T follicular helper cell (primary cell): ENCODE measurements around the gene STXBP1.
"Not testable (repeated sequence)": the region's sequence is repeated elsewhere in the genome, so short reads cannot be mapped to it uniquely, and the experiment has no call there.

Experiments used
- DNase-seq: peaks from one replicate; pipeline ENCODE4 v3.0.0-alpha.2; 2020; ENCODE audit warnings: low read depth
- total RNA-seq, 2 experiments: gene quantifications; one replicate each; lab custom pipeline; 2026; lab: John Stamatoyannopoulos, UW

Gene STXBP1
- 2.5 to 5.2 reads per million in 2 experiments for total RNA-seq

DNA sequence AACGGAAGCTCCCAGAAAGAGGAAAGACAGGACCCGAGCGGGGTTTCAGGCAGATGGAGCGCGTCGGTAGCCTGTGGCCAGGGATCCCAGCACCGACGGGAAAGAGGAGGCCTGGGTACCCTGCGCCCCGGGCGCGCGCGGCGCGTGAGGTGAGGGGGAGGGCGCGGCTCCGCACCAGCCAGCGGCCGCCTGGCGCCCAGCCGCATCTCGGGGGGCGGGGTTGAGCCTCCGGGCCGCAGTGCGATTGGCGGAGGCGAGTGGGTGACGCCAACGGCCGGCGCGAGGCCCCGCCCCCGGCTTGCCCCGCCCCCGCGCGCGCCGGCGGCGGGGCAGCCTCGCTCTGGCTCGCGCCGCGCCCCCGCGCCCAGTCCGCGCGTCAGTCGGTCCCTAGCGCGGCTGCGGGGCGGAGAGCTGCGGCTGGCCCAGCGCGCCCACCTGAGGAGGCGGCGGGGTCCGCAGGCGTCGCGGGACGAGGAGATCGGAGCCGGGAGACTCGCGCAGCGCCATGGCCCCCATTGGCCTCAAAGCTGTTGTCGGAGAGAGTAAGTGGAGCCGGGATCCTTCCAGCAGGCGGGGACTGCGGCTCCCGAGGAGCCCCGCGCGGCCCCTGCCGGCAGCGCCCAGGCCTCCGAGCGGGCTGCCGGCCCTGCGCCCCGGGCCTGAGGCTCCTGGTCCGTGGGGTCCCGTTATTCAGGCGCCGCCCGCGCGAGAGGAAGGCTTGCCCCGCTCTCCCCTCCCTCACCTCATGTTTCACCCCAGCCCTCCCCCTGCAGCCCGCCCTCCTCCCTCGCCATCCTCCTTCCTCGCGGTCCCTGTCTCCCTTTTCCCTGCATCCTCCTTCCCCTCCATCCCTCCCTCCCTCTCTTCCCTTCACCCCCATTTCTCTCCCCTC, at the start of gene STXBP1:
TSS of gene STXBP1 (plus strand) at position 379 of the 892 bp plus-strand sequence. CDS start at position 506, 127 bp downstream.
- peak; percentile 78 for DNase-seq

DNA sequence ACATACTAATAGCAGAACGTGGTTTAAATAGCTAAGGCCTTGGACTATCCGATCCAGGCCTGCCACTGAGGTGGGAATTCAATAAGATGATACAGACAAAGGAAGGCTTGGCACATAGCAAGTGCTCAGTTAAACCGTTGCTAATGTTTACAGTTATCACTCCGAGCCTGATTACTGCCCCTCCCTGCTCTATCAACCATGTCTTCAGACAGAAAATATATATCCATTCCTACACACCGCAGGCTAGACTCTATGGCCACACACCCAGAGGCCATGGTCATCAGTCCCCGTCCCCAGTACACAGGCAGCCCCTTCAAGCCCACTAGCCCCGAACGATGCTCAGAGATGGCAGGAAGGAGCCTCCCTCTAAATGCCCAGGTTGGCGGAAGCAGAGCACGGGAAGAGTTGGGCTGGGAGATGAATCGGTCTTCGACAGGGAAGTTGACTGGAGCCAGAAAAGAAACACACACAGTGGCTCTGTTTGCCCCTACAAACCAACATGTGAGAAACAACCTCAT, 49.7 kb upstream of the STXBP1 start:
- DNase-seq: no peak

DNA sequence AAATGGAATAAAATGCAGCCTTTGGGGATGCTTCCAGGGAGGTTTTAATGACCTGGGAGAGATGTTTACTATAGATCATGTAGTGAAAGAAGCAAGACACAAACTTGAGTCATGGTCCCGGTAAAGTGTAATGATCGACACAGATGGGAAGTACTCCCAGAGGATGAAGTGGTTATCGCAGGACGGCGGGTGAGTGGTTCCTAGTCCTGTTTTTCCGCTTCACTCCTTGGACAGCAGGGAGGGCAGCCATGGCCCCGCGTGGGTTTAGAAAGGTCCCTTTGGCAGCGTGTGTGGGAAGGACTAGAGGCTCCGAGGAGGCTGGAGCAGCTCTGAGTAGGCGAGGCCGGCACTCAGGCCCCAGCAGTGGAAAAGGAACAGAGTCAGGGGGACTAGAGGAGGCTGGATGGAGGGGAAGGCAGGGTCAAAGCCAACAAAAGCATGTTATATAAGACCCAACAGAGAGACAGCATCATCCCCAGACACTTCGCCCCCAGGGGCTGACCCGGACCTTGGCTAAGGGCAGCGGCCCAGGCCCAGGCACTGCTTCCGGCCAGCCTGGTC, 49.2 kb upstream of the STXBP1 start:
- no peak for DNase-seq

DNA sequence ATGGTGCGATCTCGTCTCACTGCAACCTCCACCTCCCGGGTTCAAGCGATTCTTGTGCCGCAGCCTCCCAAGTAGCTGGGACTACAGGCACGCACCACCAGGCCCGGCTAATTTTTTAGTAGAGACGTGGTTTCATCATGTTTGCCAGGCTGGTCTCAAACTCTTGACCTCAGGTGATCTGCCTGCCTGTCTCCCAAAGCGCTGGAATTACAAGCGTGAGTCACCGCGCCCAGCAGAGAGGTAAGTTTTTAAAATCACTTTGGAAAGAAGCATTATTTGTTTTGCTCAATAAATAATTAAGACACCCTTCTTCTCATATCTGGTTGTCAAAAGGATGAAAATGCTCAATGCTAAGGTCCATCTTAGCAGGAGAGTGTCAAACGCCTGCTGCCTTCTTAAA, 48.5 kb upstream of the STXBP1 start:
- DNase-seq: no peak

DNA sequence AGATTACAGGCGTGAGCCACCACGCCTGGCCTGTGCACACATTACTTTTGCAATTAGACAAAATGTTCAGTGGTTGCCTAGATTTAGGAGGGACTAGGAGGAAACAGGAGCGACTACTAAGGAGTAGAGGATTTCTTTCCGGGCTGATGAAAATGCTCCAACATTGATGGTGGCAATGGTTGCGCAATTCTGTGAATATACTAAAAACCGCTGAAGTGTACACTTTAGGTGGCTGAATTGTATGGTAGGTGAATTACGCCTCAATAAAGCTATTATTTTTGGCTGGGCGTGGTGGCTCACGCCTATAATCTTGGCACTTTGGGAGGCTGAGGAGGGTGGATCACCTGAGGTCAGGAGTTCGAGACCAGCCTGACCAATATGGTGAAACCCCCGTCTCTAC, 46.8 kb upstream of the STXBP1 start:
- DNase-seq: no peak

DNA sequence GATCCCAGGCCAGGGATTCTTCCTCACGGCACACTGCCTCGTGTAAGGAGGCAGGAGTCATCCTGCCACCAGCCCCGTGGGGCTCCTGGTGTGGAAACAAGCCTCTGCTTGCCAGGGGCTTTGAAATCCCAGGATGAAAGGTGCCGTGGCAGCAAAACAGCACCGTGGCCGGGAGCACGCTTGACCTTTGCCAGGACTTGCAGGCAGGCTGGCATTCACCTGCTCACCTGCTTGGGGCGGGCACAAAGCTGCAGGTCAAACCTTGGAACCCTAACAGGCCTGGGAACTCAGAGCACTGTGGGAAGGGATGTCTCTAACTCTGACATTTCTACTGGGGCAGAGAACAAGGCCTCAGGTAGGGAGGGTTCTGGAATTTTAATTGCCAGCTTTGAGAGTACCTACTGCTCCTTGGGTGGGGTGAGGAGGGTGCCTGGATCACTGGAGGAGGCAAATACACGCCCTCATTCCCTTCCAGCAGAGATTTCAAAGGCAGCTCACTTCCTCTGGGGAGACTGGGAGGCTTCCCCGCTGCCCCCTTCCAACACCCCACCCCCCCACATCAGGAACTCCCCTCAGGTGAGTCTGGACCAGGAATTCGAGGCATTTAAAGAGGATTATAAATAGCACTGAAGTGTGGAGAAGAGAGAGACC, 45.6 kb upstream of the STXBP1 start:
- DNase-seq: no peak

DNA sequence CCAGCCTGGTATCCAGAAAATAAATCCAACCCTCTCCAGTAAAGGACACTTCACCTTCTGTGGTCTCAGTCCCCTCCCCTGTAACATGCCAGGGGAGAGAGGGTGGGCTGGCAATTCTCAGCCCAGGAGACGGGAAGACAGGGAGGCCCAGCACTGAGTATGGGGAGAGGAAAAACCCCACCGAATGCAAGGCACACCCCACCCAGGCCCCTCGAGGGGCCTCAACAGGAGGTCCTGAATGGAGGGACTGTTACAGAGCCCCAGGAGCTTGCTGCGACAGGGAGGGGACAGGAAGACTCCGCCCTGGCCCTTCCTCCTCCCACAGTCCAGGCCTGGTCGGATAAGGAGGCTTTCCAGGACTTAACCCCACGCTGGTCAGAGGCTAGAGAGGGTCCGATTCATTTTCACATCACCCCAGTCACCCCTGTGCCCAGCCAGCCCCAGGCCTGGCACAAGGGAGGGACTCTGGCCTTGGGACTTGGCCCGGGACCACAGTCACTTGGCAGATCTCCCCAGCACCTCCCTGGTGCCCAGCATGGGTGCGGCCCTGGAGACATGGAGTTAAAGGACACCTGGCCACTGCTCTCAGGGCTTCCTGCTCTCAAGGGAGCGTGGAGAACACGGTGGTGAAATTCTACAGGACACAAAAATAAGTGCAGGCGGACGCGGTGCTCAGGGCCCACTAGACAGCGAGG, 44.9 kb upstream of the STXBP1 start:
- no peak for DNase-seq

DNA sequence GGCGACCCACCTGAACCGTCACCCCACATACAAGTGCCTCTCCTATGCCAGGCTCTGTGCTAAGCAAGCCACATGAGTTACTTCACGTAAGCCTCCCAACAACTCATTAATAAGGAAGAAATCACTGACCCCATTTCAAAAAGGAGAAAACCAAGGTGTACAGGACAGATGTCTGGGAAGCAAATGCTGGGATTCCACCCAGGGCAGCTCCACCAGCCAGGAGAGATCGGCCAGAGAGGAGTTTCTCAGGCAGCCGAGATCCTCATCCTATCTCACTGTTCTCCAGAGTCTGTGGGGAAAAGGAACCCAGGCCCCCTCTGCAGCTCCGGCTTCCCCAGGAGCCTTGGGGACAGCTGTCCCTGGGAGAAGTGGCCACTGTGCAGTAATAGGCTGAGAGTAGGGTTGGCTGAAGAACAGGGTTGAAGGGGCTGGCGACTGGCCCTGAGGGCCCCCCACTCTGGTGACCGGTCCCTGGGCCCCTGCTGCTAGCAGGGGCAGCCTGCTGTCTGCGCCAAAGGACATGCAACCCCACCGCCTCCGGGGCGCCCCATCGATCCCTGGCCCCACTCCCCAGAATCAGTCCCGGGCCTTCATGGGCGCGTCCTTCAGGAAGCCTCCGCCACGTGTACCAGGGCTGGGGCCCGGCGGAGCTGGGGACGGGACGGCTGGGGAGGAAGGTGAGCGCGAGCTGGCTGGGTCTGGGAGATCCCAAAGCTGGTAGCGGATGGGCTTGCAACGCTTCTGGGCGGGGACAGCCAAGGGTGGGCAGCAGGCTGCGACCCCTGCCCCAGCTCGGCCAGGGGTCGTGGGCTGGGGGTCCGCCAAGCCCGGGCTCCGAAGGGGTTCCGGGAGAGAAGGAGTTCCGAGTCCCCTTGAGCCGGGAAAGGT, 44.1 kb upstream of the STXBP1 start:
- DNase-seq: no peak

DNA sequence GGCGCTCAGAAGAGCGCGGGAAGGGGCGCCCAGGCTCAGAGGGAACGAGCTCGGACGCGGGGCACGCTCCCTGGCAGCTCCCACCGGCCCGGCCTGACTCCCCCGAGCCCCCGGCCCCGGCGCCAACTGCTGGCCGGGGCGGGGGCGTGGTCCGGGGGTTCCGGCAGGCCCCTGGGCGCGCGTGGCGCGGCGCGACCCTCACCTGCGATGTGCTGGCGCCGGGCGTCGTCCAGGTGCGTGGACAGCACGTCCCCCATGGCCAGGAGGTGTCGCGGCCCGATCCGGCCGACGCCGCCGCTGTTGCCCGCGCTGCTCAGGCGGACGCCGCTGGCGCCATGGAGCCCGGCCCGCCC, 43.5 kb upstream of the STXBP1 start:
- no peak for DNase-seq

DNA sequence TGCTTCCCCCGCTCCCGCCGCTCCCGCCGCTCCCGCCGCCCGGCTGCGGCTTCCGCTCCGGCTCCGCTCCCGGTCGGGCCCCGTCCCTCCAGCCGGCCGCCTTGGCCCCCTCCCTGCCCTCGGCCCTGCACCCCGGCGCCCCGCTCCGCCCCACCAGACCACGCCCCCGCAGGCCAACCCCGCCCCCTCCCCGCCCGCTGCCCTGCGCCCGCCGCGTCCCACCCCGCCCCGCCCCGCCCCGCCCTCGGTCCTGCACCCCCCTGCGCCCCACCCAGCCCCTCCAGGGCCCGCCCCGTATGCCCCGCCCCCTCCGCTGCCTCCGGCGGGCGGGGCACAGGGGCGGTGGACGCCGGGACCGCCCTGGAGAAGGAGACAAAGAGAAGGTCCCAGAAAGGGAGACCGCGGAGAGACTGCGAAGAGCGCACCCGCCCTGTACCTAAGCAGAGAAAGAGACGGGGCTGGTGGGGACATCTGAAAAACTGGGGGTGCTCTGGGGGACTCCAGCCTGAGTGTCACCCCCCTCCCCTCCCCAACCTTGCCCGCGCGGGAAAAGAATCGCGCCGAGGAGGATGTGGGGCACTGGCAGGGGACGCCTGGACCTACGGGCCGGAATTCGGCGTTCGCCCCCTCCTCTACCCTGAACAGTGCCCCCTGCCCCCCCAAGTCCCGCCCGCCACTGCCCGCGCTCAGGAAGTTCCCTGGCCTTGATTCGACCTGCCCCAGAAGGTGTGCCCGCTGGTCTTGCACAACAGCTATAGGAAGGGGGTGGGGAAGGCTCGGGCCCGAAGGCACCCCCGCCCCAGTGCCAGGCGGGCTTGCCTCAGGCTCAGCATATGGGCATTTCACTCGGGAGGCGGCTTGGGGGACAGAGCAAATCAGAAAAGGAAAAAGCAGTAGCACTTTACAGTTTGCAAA, 42.8 kb upstream of the STXBP1 start:
- peak; percentile 68 for DNase-seq

DNA sequence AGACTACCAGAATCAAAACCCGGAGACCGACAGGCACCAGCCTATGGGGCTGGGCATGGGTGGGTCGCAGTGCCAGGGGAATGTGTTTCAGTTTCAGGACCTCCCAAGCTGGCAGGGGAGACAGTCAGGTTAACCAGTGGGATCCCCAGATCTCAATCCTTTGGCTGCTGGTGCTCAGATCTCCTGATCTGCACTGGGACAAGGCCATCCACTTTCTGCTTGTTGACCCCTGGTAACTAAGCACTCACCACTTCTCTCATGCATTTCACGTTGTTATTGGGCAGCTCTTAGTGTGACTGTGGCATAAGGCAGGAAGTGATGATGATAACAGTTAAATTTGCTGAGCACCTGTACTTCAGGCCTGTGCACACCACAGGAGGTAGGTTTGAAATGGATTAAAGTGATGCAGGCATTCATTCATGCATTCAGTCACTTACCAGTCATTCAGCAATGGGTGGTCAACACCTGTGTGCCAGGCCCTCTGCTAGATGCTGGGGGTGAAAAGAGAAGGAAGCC, 42.1 kb upstream of the STXBP1 start:
- no peak for DNase-seq

DNA sequence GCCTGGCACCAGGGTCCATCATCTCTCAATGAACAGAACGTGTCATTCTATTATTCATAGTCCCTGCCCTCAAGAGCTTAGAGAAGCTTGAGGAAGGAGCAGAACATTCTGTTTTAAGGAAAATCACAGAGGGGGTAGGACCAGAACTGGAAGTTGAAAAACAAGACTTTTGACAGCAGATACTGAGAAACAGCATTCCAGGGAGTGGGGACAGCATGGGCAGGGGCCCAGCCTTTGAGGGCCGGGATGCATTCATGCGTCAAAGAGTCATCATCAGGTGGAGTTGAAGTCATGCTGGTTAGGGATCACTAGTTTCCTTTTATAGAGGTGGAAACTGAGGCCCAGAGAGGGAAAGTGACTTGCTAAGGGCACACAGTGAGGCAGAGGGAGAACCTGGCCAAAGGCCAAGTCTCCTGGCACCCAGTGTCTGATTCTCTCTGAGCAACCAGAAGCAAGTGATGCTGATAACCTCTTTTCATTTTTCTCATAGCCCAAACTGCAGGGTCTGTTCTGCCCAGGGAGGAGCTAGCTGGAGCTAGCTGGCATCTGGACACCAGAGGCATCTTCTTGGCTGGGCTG, 41.5 kb upstream of the STXBP1 start:
- DNase-seq: no peak

DNA sequence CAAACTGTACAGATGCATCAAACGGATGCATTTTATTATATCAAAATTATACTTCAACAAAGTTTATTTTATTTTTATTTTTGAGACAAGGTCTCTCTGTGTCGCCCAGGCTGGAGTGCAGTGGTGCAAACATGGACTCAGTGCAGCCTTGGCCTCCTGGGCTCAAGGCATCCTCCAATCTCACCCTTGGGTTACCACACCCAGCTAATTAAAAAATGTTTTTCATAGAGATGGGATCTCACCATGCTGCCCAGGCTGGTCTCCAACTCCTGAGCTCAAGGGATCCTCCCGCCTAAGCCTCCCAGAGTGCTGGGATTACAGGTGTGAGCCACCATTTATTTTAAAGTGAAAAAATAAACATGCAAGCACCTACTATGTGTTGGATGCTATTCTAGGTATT, 40.1 kb upstream of the STXBP1 start:
- DNase-seq: no peak

DNA sequence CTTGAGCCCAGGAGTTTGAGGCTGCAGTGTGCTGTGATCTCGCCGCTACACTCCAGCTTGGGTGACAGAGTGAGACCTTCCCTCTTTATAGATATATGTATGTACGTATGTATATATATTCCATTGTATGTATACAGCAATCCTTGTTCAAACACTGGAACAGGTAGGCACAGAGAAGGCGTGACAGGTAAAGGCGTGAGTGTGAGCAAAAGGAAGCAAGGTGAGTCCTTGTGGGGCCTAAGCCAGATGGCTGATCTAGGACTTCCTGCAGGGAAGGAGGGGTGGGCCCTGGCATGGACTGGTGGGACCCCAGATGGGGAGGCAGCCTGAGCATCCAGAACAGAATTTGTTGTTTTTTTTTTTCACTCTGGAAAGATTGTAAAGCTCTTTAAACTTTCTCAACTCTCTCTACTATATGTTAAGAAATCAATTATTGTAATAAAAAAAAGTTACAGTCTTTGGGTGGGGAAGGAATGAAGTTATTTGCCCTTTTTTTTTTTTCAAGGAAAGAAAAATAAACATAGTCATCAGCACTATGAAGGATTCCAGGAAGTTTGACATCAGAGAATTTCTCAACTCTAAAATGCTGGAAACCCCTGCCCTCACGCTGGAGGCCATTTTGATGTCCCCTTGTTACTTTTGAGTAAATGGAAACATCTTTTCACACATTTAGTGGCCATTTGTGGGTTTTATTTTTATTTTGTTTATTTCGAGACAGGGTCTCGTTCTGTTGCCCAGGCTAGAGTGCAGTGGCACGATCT, 38.9 kb upstream of the STXBP1 start:
- no peak for DNase-seq

DNA sequence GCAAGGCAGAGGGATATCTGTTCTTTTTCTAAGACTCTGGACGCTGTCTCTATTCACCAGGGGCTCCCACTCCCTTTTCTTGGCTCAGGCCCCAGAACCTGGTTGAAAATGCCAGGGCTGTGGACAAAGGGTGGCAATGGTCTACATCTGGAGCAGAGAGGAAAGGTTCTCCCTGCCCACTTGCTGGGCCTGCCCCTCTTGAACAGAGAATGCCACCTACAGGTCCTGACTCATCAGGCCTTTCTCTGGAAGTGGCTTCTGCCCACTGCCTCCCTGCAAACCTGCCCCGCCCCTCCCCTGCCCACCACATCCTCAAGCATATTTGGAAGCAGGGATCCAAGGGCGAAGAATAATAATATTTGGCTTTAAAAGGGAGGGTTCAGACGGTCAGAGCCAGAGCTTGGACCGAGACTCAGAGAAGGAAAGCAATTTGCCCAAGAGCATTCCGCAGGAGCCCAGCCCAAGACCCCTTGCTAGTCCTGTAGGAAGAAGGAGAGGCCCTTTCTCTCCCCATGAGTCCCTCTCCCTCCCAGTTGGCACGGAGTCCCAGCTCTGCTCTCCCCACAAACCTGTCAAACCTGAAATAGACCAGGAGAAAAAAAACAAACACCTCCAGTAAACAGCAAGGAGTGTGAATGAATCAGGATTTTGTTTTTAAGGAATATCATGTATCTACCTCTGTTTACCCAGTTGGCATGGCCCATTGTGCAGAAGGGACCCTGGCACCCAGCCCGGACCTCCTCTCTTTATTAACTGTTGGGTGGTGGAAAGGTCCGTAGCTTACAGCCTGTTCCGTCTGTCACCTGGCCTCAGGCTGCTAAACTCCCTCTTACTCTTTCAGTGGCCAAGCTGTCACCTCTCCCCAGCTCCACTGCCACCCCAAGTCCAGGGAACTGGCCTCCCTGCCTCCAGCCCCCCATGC, 37.7 kb upstream of the STXBP1 start:
- no peak for DNase-seq

DNA sequence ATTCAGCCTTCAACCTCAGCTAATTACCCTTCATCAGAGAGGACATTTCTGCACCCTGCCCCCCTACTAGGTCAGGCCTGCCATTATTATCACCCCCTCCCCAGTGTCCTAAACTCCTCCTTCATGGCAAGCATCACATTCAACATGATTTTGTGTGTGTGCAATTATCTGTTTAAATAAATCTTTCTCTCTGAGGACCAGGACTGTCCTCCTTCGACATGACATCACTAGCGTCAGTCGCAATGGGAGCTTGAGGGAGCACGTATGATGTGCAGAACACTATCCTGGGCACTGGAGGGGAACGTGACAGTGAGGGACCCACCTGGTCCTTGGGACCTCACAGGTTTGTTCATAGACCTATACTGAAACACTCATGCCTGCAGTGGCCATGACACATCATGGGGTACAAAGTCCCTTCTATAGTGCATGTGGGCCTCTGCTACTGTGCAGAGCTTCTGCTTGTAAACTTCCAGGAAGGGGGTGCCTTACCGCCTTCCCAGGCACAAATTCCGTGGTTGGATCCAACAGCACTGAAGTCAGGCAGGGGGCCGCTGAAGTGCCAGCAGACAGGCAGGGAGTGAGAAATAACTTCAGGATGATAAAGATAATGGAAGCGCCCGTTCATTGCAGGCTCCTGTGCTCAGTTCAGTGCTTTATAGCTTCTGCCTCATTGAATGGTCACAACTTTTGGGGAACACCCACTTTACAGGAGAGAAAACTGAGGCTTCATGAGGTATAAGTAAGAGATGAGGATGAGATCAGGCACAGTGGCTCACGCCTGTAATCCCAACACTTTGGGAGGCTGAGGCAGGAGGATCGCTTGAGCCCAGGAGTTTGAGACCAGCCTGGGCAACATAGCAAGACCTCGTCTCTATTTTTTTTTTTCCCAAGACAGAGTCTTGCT, 36.0 kb upstream of the STXBP1 start:
- no peak for DNase-seq

DNA sequence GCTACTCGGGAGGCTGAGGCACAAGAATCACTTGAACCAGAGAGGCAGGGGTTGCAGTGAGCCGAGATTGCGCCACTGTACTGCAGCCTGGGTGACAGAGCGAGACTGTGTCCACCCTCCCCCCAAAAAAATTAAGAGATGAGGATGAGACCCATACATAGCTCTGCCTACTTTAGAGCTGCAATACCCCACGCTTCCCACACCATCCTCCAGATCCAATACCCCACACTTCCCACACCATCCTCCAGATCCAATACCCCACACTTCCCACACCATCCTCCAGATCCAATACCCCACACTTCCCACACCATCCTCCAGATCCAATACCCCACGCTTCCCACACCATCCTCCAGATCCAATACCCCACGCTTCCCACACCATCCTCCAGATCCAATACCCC, 34.9 kb upstream of the STXBP1 start:
- DNase-seq: not testable (repeated sequence)
